Hematopoietic multipotent progenitor cell treated with erythropoietin and hydrocortisone succinate and interleukin-3 and kit ligand, for 17 days (in vitro differentiated cells): ENCODE results near the gene TMEM184A.

Experiments used
- DNase-seq: peaks from one replicate; pipeline ENCODE4 v3.0.0-alpha.2; 2015; ENCODE audit warnings: low spot score

Gene TMEM184A

DNA sequence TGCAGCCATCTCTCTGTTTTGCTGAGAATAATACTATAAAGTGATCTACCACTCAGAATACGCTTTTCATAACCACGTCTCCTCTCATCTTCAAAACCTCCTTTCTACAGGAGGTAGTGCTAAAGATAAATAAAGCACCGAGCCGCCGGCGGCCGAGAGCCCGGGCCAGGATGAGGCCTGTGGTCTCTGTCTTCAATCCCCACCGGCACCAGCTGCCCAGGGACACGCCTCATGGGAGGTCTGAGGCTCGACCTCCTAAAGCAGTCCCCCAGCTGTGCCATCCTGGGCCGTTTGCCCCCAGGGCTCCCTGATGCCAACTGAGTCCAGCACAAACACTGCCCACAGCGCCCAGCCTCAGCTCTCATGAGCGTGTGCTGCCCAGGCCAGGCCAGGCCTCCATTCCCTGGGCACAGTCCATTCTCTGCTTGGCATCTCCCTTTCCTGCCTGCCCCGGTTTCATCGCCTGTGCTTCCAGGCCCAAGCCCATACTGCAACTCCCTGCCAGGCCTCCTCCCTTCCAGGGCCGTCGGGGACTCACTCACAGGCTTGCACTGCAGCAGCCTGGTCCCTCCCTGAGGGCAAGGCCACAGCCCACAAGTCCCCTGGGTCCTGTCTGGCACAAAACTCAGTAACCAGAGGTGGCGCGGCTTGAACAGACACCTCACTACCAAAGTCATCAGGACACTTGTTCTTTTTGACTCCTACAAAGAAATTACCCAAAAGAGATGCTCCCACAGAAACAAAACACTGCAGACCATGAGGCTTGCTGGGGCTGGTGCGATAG, 54.3 kb downstream of the TMEM184A start:
- no peak for DNase-seq

DNA sequence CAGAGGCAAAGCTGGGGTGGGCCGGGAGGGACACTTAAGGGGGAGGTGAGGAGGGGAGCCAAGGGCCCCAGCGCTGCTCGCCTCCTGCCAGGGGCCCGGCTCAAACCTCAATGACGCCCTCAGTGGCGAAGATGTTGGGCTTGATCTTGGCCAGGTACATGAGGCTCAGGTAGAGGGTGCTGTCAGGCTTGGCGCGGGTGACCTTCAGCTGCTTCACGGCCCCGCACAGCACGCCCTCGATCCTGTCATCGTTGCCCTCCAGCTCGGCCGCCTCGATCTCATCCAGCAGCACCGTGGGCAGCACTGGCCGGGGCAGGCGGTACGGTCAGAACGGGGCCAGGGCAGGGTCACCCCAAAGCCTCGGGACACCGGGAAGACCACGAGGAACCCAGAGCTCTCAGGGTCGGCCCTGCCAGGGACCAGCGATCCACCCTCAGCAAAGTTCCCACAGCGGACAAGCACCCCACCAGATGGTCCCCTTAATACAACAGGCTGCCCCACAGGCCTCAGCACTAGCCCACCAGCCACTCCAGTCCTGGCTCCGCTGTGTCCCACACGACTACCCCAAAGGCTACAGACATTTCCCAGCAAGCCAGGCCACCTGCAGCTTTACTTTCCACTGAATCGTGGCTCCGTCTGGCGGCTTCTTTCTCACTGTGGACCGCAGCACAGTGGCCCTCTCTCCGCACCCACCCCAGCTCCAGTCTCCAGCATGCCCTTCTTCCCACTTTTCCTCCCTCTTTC, 55.8 kb downstream of the TMEM184A start:
- no peak for DNase-seq

DNA sequence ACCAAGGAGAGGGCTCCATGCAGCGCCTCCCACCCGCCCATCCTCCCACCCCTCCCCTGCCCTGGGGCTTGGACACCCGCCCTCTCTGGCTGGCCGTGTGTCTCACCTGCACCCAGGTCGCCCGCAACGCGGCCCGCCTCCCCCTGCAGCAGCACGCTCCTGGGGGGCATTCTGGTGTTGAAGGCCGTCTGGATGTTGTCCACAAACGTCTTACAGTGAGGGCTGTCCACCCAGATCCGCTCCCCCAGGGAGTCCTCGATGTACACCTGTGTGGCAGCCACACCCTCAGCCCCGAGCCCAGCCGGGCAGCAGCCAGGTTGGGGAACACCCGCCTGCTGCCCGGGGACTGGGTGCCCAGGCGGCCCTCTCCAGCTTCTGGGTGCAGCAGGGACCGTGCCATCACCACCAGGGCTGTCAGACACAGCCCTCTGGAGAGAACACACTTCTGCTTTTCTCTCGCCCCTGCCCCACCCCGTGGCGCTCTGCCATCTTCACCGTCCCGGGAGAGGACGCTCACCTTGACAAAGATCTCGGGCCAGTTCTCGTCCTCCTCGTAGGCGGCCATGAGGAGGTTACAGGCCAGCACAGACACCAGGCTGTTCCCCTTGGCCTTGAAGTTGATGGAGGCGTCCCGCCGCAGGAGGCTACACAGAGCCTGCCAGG, 56.5 kb downstream of the TMEM184A start:
- no peak for DNase-seq

DNA sequence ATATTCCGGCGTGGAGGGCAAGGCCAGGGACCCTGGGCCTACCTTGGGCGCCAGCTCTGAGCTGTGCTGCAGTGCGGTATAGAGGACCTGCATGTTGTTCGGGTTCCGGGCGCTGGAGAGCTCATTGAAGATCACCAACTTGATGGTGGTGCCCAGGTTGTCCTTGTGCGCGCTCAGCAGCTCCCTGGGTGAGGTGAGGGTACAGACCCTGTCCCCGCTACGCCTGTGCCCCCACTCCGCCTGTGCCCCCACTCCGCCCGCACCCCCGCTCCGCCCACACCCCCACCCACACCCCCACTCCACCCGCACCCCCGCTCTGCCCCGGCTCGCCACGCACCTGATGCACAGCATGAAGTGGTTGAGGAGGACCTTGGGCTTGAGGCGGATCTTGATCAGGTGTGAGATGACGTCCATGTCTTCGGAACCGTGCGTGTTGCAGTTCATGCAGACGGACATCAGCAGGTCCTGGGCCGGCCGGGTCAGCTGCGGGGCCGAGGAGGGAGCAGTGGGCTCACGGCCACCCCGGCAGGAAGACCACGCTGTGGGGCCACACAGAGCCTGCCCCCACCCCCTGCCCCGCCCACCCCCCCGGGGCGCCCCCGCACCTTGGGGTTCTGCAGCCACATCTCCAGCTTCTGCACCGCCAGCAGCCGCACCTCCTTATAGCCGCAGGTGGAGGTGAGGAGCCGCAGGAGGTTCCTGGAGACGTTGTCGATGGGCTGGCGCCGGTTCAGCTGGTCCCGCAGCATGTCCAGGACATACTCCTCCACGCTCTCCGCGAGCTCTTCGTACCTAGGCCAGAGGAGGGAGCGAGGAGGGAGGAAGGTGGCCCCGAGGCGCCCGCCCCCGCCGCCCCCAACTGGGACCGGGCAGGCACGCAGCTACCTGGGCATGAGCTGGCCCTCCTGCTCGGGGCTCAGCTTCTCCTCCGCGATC, 57.4 kb downstream of the TMEM184A start:
- no peak for DNase-seq

DNA sequence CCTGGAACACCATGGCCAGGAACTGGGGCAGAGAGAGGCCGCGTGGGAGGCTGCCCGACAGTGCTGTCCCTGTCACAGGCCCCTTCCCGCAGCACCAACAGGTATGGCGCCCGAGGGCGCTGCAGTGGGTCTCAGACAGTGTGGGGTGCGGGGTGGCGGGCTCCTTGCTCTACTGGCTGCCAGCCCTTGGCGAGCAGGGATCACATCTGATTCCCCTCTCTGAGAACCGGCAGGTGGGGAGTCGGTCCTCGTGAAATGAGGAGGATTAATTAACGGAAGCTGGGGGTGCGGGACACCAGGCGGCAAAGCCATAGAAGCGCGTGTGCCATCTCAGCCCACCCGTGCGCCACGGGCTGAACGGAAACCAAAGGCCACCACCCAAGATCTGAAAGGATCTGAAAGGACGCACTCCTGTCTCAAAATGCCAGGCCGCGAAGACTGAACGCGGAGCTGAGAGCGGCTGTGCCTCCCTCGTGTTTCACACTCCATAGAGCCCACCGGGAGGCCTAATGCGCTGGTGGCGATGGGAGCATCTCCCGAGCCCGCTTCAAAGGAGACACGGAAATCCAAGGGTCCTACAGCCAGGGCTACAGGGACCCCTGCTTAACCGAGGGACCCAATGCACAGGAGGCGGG, 58.6 kb downstream of the TMEM184A start:
- DNase-seq: no peak

DNA sequence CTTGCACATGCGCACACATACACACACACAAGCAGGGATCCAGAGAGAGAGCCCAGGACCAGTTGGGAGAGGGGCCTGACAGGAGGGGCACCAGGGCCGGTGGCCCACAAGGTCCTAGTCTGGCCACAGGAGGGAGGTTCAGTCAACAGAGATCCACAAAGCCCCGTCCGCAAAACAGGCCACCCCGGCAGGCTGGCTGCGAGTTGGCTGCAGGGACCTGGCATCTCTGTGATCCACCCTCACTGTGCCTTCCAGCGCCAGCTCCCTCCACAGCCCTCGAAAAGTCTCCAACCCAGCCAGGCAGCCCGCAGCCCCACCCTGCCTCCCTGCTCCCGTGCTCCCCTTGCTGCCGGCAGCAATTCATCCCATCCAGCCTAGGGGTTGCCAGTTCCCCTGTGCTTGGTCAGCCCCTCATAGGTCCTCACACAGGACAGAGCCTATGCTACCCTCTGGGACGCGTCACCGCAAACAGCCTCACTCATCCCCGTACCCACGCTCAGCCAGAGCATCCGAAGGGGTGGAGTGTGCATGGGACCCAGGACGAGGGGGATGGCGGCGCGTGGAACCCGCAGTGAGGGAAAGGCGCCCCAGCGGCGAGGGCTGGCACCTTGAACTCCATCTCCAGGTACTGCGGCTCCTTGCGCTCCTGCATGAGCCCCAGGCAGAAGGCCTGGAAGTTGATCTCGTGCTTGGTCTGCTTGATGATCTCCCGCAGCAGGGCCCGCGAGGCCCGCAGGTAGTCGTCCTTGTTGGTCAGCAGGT, 59.3 kb downstream of the TMEM184A start:
- no peak for DNase-seq

DNA sequence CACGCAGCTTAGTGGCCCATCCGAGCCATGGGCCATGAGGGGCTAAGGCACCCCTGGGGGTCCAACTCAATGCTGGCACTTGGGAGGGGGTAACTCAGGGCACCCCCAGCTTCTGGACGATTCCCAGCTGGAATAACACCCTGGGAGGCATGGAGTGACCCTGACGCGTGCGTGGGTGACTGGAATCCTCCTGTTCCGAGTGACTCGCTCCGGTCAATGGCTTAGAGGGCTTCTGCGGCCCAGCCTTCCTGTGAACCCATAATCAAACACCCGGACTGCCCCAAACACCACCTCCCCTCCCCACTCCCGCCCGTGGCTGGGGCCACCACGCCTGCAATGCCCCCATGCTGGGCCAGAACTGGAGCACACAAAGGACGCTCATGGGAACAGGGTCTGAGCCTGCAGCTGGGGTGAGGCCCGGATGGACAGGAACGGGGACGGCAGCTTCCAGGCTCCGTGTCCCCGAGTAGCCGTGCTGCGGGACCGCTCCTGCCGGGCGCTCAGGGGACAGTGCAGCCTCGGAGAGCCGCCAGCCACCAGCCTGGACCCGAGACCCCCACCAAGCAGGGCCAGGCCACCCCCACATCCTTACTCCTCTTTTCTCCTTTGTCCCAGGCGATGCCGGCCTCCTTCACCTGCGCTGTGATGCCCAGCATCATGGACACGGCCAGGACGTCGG, 60.3 kb downstream of the TMEM184A start:
- no peak for DNase-seq

DNA sequence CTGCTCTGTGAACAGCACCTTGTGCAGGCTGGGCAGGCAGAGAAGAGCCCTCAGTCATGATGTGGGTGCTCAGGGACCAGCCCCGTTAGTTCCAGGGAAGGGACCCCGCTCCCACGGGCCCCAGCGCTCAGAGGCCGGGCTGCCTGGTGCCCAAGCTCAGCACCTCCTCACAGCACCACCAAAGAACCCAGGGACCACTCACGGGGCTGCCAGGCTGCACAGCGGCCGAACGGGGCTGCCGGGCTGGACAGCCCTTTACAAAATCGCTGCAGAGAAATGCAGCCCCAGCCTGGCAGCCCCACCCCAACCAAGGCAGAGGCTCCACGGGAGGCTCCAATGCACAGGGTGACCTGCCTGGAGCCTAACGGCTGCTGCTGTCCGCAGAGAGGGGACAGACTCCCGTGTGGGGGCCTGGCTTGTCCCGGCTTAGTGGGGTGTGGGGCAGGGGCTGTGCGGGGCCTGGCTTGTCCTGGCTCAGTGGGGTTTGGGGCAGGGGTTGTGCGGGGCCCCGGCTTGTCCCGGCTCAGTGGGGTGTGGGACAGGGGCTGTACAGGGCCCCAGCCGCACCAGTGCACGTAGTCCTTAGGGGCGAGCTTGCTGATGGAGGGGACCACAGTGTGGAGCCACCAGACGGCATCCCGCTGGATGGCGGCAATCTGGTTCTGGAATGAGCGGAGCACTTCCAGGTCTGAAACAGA, 61.0 kb downstream of the TMEM184A start:
- no peak for DNase-seq

DNA sequence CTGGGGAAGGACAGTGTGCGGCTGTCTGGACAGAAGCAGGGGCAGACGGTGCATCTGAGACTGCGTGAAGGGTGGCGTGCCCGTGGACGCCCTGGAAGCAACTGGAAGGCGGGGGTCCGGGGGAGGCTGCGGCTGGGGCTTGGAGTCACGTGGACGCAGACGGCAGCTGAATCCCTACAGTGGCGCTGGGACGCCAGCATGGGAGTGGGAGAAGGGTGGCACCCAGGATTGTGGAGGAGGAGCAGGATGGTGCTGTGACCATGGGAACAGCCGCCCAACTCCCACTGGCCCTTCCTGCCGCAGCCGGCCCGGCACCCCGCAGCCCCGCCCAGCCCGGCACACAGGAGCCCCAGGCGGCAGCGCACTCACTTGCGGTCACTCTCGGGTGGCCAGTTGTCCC, 61.6 kb downstream of the TMEM184A start:
- no peak for DNase-seq

DNA sequence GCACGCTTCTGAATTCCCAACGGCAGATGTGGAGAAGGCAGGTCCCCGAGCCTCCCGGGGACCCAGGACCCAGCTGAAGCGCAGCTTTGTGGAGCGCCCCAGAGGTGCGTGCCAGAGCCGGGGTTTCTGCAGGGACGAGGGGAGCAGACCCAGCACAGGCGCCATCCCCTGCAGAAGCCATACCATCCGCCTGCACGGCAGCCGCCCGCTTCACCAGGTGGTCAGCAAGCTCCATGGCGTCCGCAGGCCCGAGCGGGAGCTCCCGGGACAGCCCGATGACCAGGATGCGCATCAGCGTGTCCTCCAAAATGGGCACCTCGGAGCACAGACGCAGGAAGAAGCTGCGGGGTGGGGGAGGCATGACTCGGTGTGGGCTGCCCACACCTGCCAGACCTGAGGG, 62.4 kb downstream of the TMEM184A start:
- no peak for DNase-seq

DNA sequence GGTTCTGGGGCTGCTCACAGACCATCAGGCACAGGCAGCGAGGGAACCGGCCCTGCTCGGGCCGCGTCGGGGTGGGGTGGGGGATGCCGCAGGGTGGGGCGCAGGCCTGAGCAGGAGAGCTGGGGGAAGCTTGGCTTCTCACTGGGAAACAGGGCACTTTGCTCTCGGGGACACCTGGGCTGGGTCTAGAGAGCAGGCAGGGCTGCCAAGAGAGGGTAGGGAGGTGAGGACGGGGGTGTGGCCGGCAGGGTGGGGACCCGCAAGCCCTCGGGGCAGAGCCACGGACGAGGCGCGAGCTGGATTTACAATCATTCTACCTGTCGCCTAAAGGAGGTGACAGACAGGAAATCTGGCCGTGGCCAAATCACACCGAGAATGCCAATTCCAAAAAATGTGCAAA, 62.9 kb downstream of the TMEM184A start:
- DNase-seq: no peak

DNA sequence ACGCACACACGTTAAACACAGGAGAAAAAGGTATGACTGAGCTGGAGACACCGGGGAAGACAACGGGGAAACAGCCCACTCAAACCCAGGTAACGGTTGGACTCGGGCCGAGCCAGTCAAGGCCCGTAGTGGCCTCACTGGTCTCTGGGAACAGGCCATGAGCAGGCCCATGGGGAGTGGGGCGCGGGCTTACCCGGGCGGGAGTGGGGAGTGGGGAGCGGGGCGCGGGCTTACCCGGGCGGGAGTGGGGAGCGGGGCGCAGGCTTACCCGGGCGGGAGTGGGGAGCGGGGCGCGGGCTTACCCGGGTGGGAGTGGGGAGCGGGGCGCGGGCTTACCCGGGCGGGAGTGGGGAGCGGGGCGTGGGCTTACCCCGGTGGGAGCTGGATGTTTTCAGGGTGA, 63.4 kb downstream of the TMEM184A start:
- DNase-seq: no peak
